ENCODE measurements around the gene FAM83B.

GRCh38 chr6:54909184-54909583 lies 62.6 kb downstream of the FAM83B start:
- TF ChIP-seq CTCF (conservative IDR thresholded peaks at IDR 0.05 in 1 of 2, IDR thresholded peaks at IDR 0.05 in 1 of 2; ENCODE audit: extremely low read depth in 1 of 2, insufficient read depth in 1 of 2, low read depth in 1 of 2, low read length in 2 of 2) (no peak), EZH2 (IDR thresholded peaks at IDR 0.05; ENCODE audit: borderline replicate concordance, low read length) (no peak)
